Transverse colon (tissue), 4 donors: ENCODE results near the gene OPALIN.

ENCODE experiments used
- POLR2AphosphoS5 ChIP-seq, 3 donors: sonication (generic); formaldehyde crosslinking; IDR thresholded peaks; one replicate each; pipeline ENCODE4 v1.6.1; 2016; ENCODE audit warnings: antibody characterized with exemption in 3 of 3
- TF ChIP-seq, protein P1 (sequence below), 5 experiments: fragments of 200-600 bp in 3 of 5; fragments of 450-650 bp in 2 of 5; sonication (generic) in 3 of 5; IDR thresholded peaks; 1 replicate in 2 of 5; 2 replicates in 3 of 5; pipeline ENCODE4 v1.5.1; 2016 to 2017; ENCODE audit warnings: antibody characterized with exemption in 5 of 5, inconsistent platforms in 3 of 5, mild to moderate bottlenecking in 2 of 5, moderate library complexity in 1 of 5

DNA sequence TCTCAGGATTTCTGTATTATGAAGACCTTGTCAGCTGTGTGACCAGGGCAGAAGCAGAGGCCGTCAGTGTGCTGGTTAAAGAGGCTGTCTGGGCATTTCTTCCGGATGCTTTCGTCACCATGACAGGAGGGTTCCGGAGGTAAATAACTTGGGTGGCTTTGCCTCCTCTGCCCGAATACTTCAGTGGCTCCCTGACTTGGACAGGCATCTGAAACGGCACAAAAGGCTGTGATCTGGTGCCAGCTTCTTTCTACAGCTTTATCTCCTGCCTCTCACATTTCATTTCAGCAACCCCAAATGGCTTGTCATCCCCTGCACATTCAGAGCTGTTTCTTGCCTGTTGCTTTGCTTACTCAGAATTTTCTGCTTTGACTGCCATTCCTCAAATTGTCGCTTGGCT lies 31.3 kb downstream of the OPALIN start:
- TF ChIP-seq, protein P1, sequence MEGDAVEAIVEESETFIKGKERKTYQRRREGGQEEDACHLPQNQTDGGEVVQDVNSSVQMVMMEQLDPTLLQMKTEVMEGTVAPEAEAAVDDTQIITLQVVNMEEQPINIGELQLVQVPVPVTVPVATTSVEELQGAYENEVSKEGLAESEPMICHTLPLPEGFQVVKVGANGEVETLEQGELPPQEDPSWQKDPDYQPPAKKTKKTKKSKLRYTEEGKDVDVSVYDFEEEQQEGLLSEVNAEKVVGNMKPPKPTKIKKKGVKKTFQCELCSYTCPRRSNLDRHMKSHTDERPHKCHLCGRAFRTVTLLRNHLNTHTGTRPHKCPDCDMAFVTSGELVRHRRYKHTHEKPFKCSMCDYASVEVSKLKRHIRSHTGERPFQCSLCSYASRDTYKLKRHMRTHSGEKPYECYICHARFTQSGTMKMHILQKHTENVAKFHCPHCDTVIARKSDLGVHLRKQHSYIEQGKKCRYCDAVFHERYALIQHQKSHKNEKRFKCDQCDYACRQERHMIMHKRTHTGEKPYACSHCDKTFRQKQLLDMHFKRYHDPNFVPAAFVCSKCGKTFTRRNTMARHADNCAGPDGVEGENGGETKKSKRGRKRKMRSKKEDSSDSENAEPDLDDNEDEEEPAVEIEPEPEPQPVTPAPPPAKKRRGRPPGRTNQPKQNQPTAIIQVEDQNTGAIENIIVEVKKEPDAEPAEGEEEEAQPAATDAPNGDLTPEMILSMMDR (IDR thresholded peaks at IDR 0.05): no peak
- no peak for TF ChIP-seq POLR2AphosphoS5 (IDR thresholded peaks at IDR 0.05)
